ENCODE data around the gene RAPGEF4. TPM values are rescaled to one million over a fixed set of nuclear protein-coding genes. Genes with fewer than 3 reads are reported as not detected.
"Not testable (repeated sequence)": the region's sequence is repeated elsewhere in the genome, so short reads cannot be mapped to it uniquely, and the experiment has no call there.

Gene RAPGEF4
- total RNA-seq, 1 experiment from 2014 or later, result 0.23 TPM

GRCh38 chr2:172772633-172773032 is 37.0 kb downstream of the RAPGEF4 start:
- no peak for DNase-seq (ENCODE audit: low read depth)

DNA sequence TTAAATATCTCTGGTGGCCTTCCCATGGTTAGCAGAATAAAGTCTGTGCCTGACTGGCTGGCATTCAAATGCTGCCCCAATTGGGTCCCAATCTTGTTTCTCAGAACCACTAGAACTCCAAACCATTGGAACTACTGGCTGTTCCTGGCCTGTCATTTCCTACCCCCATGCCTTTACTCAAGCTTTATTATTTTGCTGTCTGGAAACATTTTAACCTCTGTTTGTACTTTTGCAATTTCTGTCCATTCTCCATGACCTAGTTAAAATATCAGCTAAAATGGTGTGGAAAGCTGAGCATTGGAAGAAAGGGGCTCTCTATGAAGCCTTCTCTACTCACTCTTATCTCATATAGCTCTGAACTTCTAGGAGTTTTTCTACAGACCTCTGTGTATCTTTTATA is 38.7 kb downstream of the RAPGEF4 start:
- DNase-seq (ENCODE audit: low read depth), result no peak

DNA sequence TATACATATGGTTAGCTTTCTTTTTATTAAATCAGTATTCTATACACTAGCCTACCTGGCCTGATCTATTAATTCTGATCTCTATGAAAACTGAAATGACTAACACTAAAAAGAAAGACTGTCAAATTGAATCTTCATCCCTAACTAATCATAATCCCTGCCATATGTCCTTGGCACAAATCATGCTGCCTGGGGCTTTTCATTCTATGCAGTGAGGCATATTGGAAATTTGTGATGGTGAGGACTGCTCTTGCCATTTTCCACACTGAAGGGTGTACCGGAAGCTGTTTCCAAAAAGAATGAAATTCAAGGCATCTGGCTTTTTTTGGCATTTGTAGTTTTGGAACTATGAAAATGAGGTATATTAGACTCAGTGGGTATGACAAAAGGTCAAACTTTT is 39.7 kb downstream of the RAPGEF4 start:
- DNase-seq (ENCODE audit: low read depth), result no peak

- DNase-seq (ENCODE audit: low read depth), result no peak
Measured at GRCh38 chr2:172777431-172777830, 41.8 kb downstream of the RAPGEF4 start.

GRCh38 chr2:172782506-172783164 is 47.0 kb downstream of the RAPGEF4 start:
- DNase-seq (ENCODE audit: low read depth), result no peak

DNA sequence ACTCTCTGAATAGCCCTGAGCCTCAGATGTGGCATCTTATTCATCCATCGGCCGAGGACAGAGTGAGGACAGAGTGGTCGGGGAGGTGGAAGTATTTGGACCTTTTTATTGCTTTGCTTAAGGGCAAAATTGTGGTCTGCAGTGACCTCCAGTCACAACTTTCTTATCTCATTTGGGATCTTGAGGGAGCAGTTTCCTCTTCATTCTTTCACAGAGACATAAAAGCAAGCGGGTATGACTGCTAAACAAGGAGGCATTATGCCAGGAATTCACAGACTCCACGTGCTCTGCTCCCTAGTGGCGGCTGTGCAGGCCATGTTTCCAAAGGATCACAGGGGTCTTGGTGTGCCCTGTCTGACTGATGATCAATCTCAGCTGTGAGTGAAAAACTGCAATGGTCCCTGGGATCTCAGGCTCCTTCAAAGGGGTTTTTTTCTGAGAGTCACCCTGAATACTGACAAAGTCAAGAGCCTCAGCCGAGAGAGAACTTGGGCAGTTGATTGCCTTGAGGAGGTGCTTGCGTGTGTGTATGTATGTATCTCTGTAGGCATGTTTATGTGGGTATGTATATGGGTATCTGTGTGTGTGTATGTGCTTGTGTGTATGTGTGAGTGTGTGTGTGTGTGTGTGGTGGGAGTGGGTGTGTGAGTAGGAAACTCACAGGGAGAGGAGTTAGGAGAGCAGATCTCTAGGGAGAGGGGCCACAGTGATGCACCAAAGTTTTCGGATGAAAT is 47.7 kb downstream of the RAPGEF4 start:
- peak; percentile 85 for DNase-seq (ENCODE audit: low read depth)

GRCh38 chr2:172788871-172789270 is 53.2 kb downstream of the RAPGEF4 start:
- no peak for DNase-seq (ENCODE audit: low read depth)

DNA sequence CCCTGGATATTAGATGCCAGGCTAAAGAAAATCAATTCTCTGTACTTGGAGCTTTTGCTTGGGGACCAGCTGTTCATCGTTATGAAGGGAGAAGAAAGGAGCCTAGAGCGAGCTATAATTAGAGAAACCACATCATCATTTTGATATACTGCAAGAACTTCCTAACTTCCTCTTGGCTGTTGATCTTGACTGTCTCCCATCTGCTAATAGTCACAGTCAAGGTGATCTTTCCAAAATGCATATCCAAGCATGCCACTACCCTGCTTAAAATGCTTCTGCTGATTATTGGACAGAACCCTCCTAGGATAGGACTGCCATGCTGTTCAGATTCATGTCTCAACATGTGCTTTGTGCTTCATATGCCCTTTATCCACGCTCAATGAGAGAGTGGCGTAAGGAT is 54.8 kb downstream of the RAPGEF4 start:
- DNase-seq (ENCODE audit: low read depth), result no peak

DNA sequence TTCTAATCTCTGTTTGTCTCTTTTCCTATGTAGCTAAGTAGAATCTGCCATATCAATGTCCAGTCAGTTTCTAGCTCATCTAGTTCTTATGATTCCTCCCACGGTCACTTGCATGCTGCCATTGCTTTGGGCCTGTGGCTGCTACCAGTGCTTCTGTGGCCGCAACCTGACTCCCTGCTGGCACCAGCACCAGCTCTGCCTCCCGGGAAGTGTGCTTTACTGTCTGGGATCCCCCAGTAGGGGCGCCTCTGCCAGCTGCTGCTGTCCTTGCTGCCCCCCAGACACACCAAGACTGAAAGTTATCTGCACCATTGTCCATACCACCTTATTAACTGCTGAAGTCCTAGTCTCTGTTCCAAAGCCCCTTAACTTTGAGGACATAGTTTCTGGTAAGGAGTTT is 56.3 kb downstream of the RAPGEF4 start:
- DNase-seq (ENCODE audit: low read depth), result no peak

- DNase-seq (ENCODE audit: low read depth), result peak; percentile 22
Measured at GRCh38 chr2:172792711-172793110, 57.1 kb downstream of the RAPGEF4 start.

DNA sequence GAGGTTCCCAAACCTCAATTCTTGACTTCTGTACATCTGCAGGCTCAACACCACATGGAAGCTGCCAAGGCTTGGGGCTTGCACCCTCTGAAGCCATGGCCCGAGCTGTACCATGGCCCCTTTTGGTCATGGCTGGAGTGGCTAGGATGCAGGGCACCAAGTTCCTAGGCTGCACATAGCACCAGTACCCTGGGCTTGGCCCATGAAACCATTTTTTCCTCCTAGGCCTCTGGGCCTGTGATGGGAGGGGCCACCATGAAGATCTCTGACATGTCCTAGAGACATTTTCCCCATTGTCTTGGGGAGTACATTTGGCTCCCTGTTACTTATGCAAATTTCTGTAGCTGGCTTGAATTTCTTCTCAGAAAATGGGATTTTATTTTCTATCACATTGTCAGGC is 67.7 kb downstream of the RAPGEF4 start:
- not testable (repeated sequence) for DNase-seq (ENCODE audit: low read depth)

DNA sequence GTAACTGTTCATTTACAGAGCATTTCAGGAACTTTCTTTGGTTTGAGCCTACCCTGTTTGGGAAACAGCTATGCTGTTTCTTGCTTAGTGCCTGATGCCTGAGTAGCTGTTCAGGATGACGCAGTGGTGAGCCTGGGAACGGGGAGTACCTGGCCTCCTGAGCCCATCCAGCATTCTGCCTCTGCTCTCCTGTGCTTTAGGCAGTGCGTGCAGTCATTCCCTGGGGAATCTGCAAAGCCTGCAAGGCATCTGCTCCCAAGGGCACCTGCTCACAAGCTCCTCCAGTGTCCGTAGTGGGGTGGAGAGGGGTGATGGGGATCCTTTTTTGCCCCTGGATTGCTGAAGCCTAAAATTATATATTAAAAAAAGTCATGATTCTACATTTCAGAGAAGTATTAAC is 68.8 kb downstream of the RAPGEF4 start:
- no peak for DNase-seq (ENCODE audit: low read depth)

DNA sequence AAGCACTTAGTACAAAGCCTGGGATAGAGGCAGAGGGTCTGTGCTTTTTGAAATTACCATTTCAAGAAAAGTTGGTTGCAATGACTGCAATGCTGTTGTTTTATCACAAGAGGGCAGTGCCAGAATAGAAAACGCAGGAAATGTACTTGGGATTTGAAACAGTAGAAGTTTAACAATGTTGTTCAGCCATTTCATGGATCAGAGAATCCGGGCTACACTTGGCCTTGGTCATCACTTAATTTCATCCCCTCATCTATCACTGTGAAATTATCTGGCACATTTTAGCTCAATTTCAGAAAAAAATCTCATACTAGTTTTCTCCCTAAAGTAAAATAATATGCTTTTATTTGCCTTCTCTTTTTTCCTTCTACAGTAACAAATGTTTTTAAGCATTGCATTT is 70.8 kb downstream of the RAPGEF4 start:
- peak; percentile 45 for DNase-seq (ENCODE audit: low read depth)

DNA sequence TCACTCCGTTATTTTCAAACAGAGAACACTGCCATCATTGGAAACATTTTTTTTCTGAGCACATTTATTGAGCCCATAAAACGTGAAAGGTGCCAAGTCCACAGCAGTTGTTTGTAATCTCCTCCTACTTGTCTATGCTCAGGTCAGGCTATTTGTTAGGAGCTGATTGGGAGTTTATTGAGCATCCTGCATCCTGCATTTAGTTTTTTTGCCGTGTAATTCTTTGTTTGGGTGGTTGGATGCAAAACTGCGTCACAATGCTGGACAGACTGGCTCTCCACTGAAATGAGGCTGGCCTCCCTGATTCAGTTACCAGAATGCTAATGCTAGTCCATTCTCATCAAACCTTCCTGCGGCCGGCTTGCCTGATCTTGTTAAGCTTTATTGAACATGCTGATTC is 71.4 kb downstream of the RAPGEF4 start:
- DNase-seq (ENCODE audit: low read depth), result no peak

- DNase-seq (ENCODE audit: low read depth), result no peak
Measured at GRCh38 chr2:172808156-172808555, 72.5 kb downstream of the RAPGEF4 start.

- no peak for DNase-seq (ENCODE audit: low read depth)
Measured at GRCh38 chr2:172811027-172811426, 75.4 kb downstream of the RAPGEF4 start.

GRCh38 chr2:172812158-172812744 is 76.6 kb downstream of the RAPGEF4 start:
- DNase-seq (ENCODE audit: low read depth), result no peak

- no peak for DNase-seq (ENCODE audit: low read depth)
Measured at GRCh38 chr2:172813314-172813888, 77.8 kb downstream of the RAPGEF4 start.

GRCh38 chr2:172817411-172817810 is 81.8 kb downstream of the RAPGEF4 start:
- DNase-seq (ENCODE audit: low read depth), result no peak

- no peak for DNase-seq (ENCODE audit: low read depth)
Measured at GRCh38 chr2:172819943-172820342, 84.3 kb downstream of the RAPGEF4 start.

DNA sequence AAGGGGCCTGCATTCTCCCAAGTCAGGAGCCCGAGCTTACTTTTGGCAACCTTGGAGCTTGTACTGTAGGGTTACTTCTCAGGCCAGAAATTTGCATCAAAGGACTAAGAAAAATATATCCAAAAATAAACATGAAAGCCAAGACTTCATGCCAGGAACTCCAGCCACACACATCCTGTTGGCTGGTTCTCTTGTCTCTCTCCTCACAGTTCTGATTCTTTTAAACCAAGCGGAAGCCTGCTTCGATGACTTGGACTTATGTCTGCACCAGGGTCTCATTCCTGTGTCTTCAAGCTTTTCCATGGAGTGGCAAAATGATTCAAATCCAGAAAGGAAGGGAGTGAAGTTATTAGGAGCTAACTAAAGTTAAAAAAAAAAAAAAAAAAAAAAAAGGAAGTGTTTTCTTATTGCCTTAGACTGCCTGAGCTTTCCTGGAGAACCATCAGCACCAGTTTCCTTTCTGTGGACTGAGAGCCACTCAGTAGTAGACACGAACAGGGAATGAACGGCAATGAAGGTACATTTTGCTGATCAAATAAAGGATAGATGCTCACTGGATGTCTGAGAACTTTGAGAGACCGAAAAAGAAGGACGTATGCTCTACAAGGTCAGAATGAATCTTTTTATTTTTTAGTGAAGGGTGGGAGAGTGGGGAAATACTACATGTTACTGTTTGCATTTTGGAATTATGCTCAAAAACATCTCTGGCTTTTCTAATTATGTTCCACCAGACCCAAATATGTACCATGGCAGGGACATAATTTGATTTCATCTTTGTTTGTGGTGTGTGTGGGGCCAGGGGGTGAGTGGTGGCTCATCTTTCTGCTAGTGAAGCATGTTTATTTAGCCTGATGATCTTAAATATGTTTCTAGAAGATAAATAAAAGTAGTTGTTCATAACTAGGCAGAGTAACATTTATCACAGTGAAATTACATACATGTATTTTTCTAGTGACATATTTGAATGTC is 86.0 kb downstream of the RAPGEF4 start:
- DNase-seq (ENCODE audit: low read depth), result no peak
